Measurements from ENCODE around the gene MAPKAPK3. TPM values are rescaled to one million over a fixed set of nuclear protein-coding genes. Genes with fewer than 3 reads are reported as not detected.

Gene MAPKAPK3
- polyA plus RNA-seq, 1 donor from 2014 or later = 4.3 TPM

GRCh38 chr3:50689558-50689957 is 72.6 kb downstream of the MAPKAPK3 start:
- Histone ChIP-seq H3K79me2 (replicated peaks; ENCODE audit: insufficient read depth, low read length) (peaks cover 14% of the 10 kb centered on the region), H3K27me3 (ENCODE audit: insufficient read depth, low read depth, low read length) (no peaks in the 10 kb centered on the region), H3K4me3 (ENCODE audit: low read length) (no peak overlapping the region), H3K9me3 (ENCODE audit: low read length) (peaks cover 4% of the 10 kb centered on the region), H2AFZ (ENCODE audit: low read depth, low read length) (no peak overlapping the region), H3K9me2 (ENCODE audit: insufficient read depth, low read length) (no peaks in the 10 kb centered on the region), H3K9ac (ENCODE audit: low read length) (no peak overlapping the region), H3K36me3 (ENCODE audit: insufficient read depth, low read length) (no peaks in the 10 kb centered on the region), H3F3A (ENCODE audit: insufficient read depth, low read length, poor library complexity, severe bottlenecking) (no peaks in the 10 kb centered on the region), H3K27ac (ENCODE audit: low read length) (no peak overlapping the region), H3K4me2 (ENCODE audit: low read length) (no peak overlapping the region), H4K20me1 (ENCODE audit: insufficient read depth) (no peaks in the 10 kb centered on the region)
- no peak for TF ChIP-seq EP300 (conservative IDR thresholded peaks at IDR 0.05; ENCODE audit: poor library complexity, severe bottlenecking)
- no peak for TF ChIP-seq EZH2 (IDR thresholded peaks at IDR 0.05; ENCODE audit: borderline replicate concordance, insufficient read depth, low read length, poor library complexity, severe bottlenecking)

GRCh38 chr3:50695031-50695430 is 78.1 kb downstream of the MAPKAPK3 start:
- H3K36me3 ChIP-seq (ENCODE audit: insufficient read depth, low read length) = no peaks in the 10 kb centered on the region
- no peak overlapping the region for H3K4me2 ChIP-seq (ENCODE audit: low read length)
- no peak for TF ChIP-seq POLR2AphosphoS5 (IDR thresholded peaks at IDR 0.05)
- no peak for TF ChIP-seq EP300 (conservative IDR thresholded peaks at IDR 0.05; ENCODE audit: poor library complexity, severe bottlenecking)
- TF ChIP-seq TAF1 (IDR thresholded peaks at IDR 0.05; ENCODE audit: low read depth) = no peak
- TF ChIP-seq REST (IDR thresholded peaks at IDR 0.05; ENCODE audit: borderline replicate concordance) = no peak
- no peak for TF ChIP-seq SMC3 (conservative IDR thresholded peaks at IDR 0.05; ENCODE audit: poor library complexity)
- TF ChIP-seq EZH2 (IDR thresholded peaks at IDR 0.05; ENCODE audit: borderline replicate concordance, insufficient read depth, low read length, poor library complexity, severe bottlenecking) = no peak
- TF ChIP-seq MXI1 (conservative IDR thresholded peaks at IDR 0.05; ENCODE audit: poor library complexity, severe bottlenecking) = no peak
- no peak for TF ChIP-seq RAD21 (conservative IDR thresholded peaks at IDR 0.05)
- H3K27ac ChIP-seq (ENCODE audit: low read length) = no peak overlapping the region
- H3K9ac ChIP-seq (ENCODE audit: low read length) = no peak overlapping the region
- peaks cover 4% of the 10 kb centered on the region for H3K9me3 ChIP-seq (ENCODE audit: low read length)
- H3K9me2 ChIP-seq (ENCODE audit: insufficient read depth, low read length) = no peaks in the 10 kb centered on the region
- H3F3A ChIP-seq (ENCODE audit: insufficient read depth, low read length, poor library complexity, severe bottlenecking) = no peaks in the 10 kb centered on the region
- H4K20me1 ChIP-seq (ENCODE audit: insufficient read depth) = no peaks in the 10 kb centered on the region
- H3K27me3 ChIP-seq (ENCODE audit: insufficient read depth, low read depth, low read length) = no peaks in the 10 kb centered on the region
- H3K79me2 ChIP-seq (replicated peaks; ENCODE audit: insufficient read depth, low read length) = peaks cover 19% of the 10 kb centered on the region
- no peak overlapping the region for H2AFZ ChIP-seq (ENCODE audit: low read depth, low read length)
- H3K4me3 ChIP-seq (ENCODE audit: low read length) = no peak overlapping the region

GRCh38 chr3:50696276-50696675 is 79.3 kb downstream of the MAPKAPK3 start:
- Histone ChIP-seq H3K4me2 (ENCODE audit: low read length) (no peak overlapping the region), H3K9me3 (ENCODE audit: low read length) (peaks cover 4% of the 10 kb centered on the region), H3K9me2 (ENCODE audit: insufficient read depth, low read length) (no peaks in the 10 kb centered on the region), H3K4me3 (ENCODE audit: low read length) (no peak overlapping the region), H2AFZ (ENCODE audit: low read depth, low read length) (no peak overlapping the region), H3K27me3 (ENCODE audit: insufficient read depth, low read depth, low read length) (no peaks in the 10 kb centered on the region), H3F3A (ENCODE audit: insufficient read depth, low read length, poor library complexity, severe bottlenecking) (no peaks in the 10 kb centered on the region), H3K79me2 (replicated peaks; ENCODE audit: insufficient read depth, low read length) (peaks cover 28% of the 10 kb centered on the region), H3K9ac (ENCODE audit: low read length) (no peak overlapping the region), H3K27ac (ENCODE audit: low read length) (no peak overlapping the region), H4K20me1 (ENCODE audit: insufficient read depth) (no peaks in the 10 kb centered on the region), H3K36me3 (ENCODE audit: insufficient read depth, low read length) (no peaks in the 10 kb centered on the region)
- TF ChIP-seq MXI1 (conservative IDR thresholded peaks at IDR 0.05; ENCODE audit: poor library complexity, severe bottlenecking) (no peak), EP300 (conservative IDR thresholded peaks at IDR 0.05; ENCODE audit: poor library complexity, severe bottlenecking) (no peak), EZH2 (IDR thresholded peaks at IDR 0.05; ENCODE audit: borderline replicate concordance, insufficient read depth, low read length, poor library complexity, severe bottlenecking) (no peak), RAD21 (conservative IDR thresholded peaks at IDR 0.05) (no peak), CTCF (IDR thresholded peaks at IDR 0.05; ENCODE audit: poor library complexity, severe bottlenecking) (no peak), TAF1 (IDR thresholded peaks at IDR 0.05; ENCODE audit: low read depth) (no peak), REST (IDR thresholded peaks at IDR 0.05; ENCODE audit: borderline replicate concordance) (no peak), POLR2AphosphoS5 (IDR thresholded peaks at IDR 0.05) (no peak), SMC3 (conservative IDR thresholded peaks at IDR 0.05; ENCODE audit: poor library complexity) (no peak)
